Renal pelvis (tissue), 4 donors: Measurements from ENCODE around the gene MAD1L1. TPM values are rescaled to one million over a fixed set of nuclear protein-coding genes. Genes with fewer than 3 reads are reported as not detected.

Experiments used
- DNase-seq: peaks from one replicate; pipeline ENCODE4 v3.0.0-alpha.2; 2013
- polyA plus RNA-seq, 3 donors: library from polyadenylated mRNA; unstranded; fragments of 120-200 nt; gene quantifications; one replicate each; pipeline ENCODE4 v1.2.1, GENCODE V29; 2013; ENCODE audit not compliant: insufficient read length in 3 of 3

The MAD1L1 gene
- polyA plus RNA-seq, 3 donors, result 27.0 to 27.6 (median 27.3) TPM

DNA sequence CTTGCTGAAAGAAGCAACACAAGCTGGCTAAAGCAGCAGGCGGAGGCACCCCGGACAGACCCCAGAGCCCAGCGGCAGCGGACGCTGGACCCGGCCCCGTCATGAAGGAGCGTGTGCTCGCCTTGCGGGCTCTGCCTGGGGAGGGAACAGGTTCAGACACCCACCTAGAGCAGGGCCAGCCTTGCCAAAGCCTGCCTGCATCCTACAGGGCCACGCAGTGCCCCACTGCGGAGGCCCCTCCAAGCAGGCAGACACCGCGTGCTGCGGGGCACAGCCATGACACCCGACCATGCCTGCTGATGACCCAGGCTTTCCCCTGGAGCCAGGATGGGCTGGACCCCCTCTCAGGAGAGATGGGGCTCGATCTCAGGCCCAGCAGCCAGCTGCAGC lies 91.7 kb downstream of the MAD1L1 start:
- DNase-seq, result no peak

GRCh38 chr7:2140216-2141020 lies 92.3 kb downstream of the MAD1L1 start:
- DNase-seq, result no peak

- no peak for DNase-seq
Measured at GRCh38 chr7:2139004-2139699, 93.6 kb downstream of the MAD1L1 start.

DNA sequence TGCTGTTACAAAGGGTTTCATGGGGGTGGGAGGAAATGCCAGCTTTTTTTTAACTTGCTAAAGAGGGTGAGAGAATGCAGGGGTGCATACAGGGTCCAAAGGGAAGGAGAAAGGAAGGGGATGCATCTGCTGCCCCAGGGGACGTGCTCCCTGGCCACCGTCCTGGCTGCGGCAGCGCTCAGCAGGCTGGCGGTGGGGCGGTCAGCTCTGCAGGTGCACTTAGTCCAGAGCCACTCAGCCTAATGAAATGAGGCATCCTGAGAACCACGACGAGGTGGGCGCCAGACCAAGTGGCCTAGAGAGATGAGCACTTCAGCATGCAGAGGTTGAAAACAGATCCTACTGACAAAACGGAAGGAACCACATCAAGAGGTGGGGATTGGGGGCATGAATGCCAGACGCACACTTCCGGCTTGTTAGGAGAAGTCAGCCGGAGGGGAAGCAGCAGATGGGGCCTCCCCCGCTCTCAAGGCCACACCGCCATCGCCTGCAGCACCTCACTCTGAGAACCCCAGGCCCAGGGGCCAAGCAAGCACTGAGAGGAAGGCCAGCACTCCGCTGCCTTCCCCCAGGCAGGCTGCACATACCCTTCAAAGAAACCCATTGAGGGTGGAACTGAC lies 94.5 kb downstream of the MAD1L1 start:
- no peak for DNase-seq

DNA sequence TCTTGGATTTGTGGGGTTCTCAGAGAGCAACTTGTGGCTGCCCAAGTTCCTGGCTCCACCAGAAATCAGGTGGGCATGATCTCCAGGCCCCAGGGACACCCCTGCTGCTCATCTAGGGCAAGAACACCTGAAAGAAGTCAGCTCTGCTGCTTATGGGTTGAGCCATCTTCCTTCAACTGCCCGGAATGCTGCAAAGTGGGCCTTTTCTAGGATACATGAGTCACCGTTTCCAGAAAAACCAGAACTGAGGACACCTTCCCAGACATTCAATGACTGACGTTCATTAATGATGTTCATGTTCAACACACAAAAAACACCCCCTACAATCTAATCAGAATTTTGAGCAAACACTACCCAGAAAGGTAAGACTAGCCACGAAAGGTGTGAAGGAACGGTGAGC lies 98.0 kb downstream of the MAD1L1 start:
- DNase-seq, result no peak

GRCh38 chr7:2132243-2132642 lies 100.5 kb downstream of the MAD1L1 start:
- DNase-seq, result no peak

- DNase-seq, result no peak
Measured at GRCh38 chr7:2131800-2132199, 100.9 kb downstream of the MAD1L1 start.

GRCh38 chr7:2131341-2131740 lies 101.4 kb downstream of the MAD1L1 start:
- DNase-seq, result no peak

DNA sequence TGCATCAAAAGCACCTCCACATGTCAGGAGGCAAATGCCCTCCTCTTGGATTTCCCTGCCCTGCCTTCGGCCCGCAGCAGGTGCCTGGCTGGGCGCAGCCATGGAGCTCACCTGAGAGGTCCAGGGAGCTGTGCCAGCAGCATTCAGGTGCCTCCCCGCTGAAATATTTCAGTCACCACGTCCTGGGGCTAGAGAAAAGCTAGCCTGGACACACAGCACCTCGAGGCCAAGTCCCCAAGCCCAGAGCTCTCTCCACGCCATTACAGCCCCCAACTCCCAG lies 102.7 kb downstream of the MAD1L1 start:
- DNase-seq, result no peak

DNA sequence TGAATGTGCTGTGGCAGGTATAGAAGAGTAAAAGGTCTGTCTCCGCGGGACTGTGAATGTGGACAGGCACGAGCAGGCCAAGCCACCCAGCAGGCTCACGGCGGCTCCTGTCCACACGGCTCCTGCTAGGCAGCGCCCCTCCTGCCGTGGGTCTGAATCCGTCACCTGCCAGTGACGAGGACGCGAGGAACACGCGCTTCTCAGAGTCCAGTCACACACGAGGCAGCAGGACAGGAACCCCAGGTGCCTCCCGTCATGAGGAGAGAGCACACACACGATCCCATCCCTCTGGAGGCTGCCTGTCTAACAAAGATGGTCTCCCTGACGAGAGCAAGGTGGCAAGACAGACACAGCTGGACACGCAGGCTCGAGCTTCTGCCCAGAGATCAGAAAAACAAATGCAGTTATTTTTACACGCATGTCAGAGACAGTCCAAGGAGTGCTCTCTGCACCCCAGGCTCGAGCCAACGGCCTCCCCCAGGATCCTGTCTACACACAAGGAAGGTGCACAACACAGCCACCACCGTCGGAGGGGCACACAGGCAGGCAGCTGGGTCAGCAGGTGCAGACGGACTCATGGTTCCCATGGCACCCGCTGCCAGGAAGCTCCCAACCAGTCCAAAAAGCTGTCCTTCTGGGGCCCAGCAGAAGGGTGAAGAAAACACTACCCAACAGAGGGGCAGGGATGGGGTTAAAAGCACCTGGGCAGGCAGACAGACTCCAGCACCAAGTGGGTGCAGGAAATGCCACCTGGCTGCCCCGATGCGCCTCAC lies 103.2 kb downstream of the MAD1L1 start:
- no peak for DNase-seq

GRCh38 chr7:2128601-2129322 lies 104.0 kb downstream of the MAD1L1 start:
- no peak for DNase-seq

GRCh38 chr7:2126621-2127020 lies 106.1 kb downstream of the MAD1L1 start:
- no peak for DNase-seq

DNA sequence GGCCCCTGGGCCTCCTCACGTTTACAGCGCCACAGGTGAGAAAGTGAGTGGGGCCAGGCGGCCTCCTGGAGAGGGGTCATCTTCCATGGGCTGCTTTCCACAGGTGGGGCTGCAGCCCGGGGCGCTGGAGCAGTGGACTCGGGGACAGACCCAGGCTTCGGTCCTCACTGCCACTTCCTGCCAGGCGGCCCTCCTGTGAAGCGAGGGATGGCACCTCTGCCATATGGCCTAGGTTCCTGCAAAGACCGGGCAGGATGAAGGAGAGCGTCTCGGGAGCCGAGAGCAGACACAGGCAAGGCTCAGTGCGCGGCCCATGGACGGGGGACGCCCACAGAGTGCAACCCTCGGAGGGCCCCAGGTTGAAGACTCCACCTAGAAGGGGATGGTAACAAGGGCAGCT lies 106.8 kb downstream of the MAD1L1 start:
- no peak for DNase-seq

- no peak for DNase-seq
Measured at GRCh38 chr7:2124604-2125345, 108.0 kb downstream of the MAD1L1 start.

DNA sequence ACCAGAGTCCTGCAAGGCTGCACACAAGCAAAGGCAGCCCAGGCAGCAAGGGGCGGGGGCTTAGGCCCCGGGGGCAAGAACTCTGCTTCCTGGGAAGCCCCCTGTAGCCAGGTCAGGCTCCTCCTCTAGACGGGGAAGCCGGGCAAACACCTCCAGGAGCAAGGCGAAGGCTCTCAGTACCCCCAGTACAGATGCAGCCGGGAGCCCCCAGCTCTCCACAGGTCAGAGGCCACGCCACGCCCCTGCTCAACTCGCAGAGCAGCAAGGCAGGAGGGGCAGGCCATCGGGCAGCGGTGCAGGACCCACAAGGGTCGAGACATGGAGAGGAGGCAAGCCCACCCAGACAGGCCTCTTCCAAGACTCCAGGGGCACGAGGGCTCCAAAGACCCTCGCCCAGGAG lies 108.8 kb downstream of the MAD1L1 start:
- DNase-seq, result no peak

GRCh38 chr7:2123360-2123759 lies 109.4 kb downstream of the MAD1L1 start:
- DNase-seq, result no peak

DNA sequence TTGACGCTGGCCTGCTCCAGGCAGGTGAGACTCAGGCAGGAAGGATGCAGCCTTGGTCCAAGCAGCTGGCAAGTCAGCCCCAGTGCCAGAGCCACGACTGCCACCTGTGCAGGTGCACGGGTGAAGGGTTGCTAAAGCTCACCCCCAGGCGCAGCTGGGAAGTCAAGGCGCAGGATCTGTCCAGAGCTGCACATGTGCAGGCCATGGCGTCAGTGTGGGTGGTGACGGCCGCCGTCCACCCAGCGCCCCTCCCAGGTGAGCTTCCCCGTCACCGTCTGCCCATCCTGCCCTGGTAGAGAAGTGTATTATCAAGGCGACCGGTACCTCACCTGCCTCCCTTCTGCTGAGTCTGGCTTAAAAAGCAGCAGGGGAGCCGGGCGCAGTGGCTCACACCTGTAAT lies 110.1 kb downstream of the MAD1L1 start:
- DNase-seq, result no peak

GRCh38 chr7:2120841-2121830 lies 111.6 kb downstream of the MAD1L1 start:
- no peak for DNase-seq

- DNase-seq, result no peak
Measured at GRCh38 chr7:2120251-2120660, 112.5 kb downstream of the MAD1L1 start.
